ENCODE measurements around the gene FAM83B. TPM values are rescaled to one million over a fixed set of nuclear protein-coding genes. Genes with fewer than 3 reads are reported as not detected.
"Not testable (repeated sequence)": the region's sequence is repeated elsewhere in the genome, so short reads cannot be mapped to it uniquely, and the experiment has no call there.

FAM83B gene
- total RNA-seq, 4 donors from 2014 or later, result 0.26 to 1.0 (median 0.44) TPM

DNA sequence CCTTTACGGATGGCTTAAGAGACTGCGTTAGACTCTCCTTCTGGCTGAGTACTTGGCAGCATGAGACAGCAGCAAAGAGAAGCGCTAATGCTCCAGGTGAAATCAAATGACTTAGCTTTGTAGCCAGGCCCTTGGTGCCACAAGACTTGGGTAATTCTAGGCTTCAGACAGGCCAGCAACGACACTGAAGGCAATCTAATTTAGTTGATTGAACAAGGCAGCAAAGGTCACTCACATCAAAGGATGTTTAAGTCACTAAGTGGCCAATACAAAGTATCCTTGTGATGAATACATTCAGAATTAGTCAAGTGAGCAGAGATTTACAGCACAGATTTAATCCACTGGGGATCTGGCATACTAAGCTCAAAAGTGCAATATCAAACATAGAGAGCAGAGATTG is 113.2 kb downstream of the FAM83B start:
- H3K4me1 ChIP-seq, result no peaks in the 10 kb centered on the region
- no peaks in the 10 kb centered on the region for H3K36me3 ChIP-seq
- no peak for DNase-seq
- no peak overlapping the region for H3K4me3 ChIP-seq
- in situ Hi-C loops (cut with MboI; ENCODE audit: low sequenced_read_pairs in 4 of 4), result no loop called here
- no peak for ATAC-seq
- no peaks in the 10 kb centered on the region for H3K9me3 ChIP-seq
- no peaks in the 10 kb centered on the region for H3K27me3 ChIP-seq
- H3K27ac ChIP-seq, result no peak overlapping the region
- intact Hi-C loops (cut with DNase I; ENCODE audit: low total_unique reads), result no loop called here
- TF ChIP-seq, protein P1, sequence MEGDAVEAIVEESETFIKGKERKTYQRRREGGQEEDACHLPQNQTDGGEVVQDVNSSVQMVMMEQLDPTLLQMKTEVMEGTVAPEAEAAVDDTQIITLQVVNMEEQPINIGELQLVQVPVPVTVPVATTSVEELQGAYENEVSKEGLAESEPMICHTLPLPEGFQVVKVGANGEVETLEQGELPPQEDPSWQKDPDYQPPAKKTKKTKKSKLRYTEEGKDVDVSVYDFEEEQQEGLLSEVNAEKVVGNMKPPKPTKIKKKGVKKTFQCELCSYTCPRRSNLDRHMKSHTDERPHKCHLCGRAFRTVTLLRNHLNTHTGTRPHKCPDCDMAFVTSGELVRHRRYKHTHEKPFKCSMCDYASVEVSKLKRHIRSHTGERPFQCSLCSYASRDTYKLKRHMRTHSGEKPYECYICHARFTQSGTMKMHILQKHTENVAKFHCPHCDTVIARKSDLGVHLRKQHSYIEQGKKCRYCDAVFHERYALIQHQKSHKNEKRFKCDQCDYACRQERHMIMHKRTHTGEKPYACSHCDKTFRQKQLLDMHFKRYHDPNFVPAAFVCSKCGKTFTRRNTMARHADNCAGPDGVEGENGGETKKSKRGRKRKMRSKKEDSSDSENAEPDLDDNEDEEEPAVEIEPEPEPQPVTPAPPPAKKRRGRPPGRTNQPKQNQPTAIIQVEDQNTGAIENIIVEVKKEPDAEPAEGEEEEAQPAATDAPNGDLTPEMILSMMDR (IDR thresholded peaks at IDR 0.05 in 4 of 5, conservative IDR thresholded peaks at IDR 0.05 in 1 of 5), result no peak

DNA sequence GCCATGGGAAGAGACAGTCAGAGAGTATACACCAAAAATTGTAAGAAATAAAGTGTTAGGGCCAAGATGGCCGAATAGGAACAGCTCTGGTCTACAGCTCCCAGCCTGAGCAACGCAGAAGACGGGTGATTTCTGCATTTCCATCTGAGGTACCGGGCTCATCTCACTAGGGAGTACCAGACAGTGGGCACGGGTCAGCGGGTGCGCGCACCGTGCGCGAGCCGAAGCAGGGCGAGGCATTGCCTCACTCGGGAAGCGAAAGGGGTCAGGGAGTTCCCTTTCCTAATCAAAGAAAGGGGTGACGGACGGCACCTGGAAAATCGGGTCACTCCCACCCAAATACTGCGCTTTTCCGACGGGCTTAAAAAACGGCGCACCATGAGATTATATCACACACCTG is 114.8 kb downstream of the FAM83B start:
- H3K27me3 ChIP-seq; DNase-seq; H3K36me3 ChIP-seq; H3K4me3 ChIP-seq; in situ Hi-C loops (cut with MboI; ENCODE audit: low sequenced_read_pairs in 4 of 4); ATAC-seq; H3K4me1 ChIP-seq; H3K27ac ChIP-seq; intact Hi-C loops (cut with DNase I; ENCODE audit: low total_unique reads); H3K9me3 ChIP-seq: not testable (repeated sequence)

GRCh38 chr6:54970337-54970736 is 123.8 kb downstream of the FAM83B start:
- no peaks in the 10 kb centered on the region for H3K9me3 ChIP-seq
- no peak overlapping the region for H3K4me3 ChIP-seq
- intact Hi-C loops (cut with DNase I; ENCODE audit: low total_unique reads), result no loop called here
- in situ Hi-C loops (cut with MboI; ENCODE audit: low sequenced_read_pairs in 4 of 4), result no loop called here
- H3K36me3 ChIP-seq, result no peaks in the 10 kb centered on the region
- peak in 1 of 2 donors; percentile 55 for ATAC-seq
- no peak overlapping the region for H3K27ac ChIP-seq
- TF ChIP-seq, protein P1 (IDR thresholded peaks at IDR 0.05 in 4 of 5, conservative IDR thresholded peaks at IDR 0.05 in 1 of 5), result no peak
- TF ChIP-seq POLR2A (IDR thresholded peaks at IDR 0.05), result no peak
- no peaks in the 10 kb centered on the region for H3K27me3 ChIP-seq
- H3K4me1 ChIP-seq, result no peaks in the 10 kb centered on the region
- DNase-seq, result no peak

GRCh38 chr6:54971825-54972224 is 125.3 kb downstream of the FAM83B start:
- Histone ChIP-seq H3K27me3 (no peaks in the 10 kb centered on the region), H3K4me1 (no peaks in the 10 kb centered on the region), H3K4me3 (no peak overlapping the region), H3K9me3 (no peaks in the 10 kb centered on the region), H3K27ac (no peak overlapping the region), H3K36me3 (no peaks in the 10 kb centered on the region)
- intact Hi-C loops (cut with DNase I; ENCODE audit: low total_unique reads) (no loop called here), in situ Hi-C loops (cut with MboI; ENCODE audit: low sequenced_read_pairs in 4 of 4) (no loop called here)
- DNase-seq, result no peak
- ATAC-seq, result no peak
- TF ChIP-seq, protein P1 (IDR thresholded peaks at IDR 0.05 in 4 of 5, conservative IDR thresholded peaks at IDR 0.05 in 1 of 5), result no peak
- TF ChIP-seq POLR2A (IDR thresholded peaks at IDR 0.05), result no peak

- H3K36me3 ChIP-seq; DNase-seq; H3K9me3 ChIP-seq; H3K4me3 ChIP-seq; ATAC-seq; in situ Hi-C loops (cut with MboI; ENCODE audit: low sequenced_read_pairs in 4 of 4); H3K27me3 ChIP-seq; intact Hi-C loops (cut with DNase I; ENCODE audit: low total_unique reads); H3K4me1 ChIP-seq; H3K27ac ChIP-seq: not testable (repeated sequence)
Observed at GRCh38 chr6:54979161-54979560, 132.6 kb downstream of the FAM83B start.

DNA sequence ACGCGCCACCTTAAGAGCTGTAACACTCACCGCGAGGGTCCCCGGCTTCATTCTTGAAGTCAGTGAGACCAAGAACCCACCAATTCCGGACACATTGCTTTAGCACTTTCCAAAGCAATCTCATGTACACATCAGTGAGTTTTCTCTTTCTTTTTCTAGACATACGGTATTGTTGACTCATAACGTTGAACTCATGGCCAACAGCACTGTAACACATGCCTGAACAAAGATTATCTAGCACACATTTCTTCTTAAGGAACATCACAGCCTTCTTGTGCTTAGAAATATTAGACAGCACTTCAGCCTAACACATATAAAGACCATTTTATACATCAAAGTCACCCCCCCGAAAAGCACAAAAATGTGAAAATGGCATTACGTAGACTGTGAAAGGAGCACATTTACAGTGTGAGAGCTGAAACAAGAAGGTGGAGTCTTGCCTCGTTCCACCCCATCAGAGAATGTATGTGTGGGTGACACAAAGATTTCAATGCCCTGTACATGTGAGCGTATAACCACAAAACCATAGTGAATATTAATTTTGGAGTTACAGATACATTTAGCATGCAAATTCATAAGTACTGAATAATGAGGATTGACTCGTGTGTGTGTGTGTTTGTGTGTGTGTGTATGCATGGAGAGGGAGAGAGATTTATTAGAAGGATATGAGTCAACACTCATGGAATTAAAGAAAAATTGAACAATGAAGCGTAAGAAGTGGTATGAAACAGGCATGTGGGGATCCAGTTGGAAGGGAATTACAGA is 134.1 kb downstream of the FAM83B start:
- TF ChIP-seq, protein P1 (IDR thresholded peaks at IDR 0.05 in 4 of 5, conservative IDR thresholded peaks at IDR 0.05 in 1 of 5), result no peak
- TF ChIP-seq POLR2A (IDR thresholded peaks at IDR 0.05), result no peak

More for the DNA sequence above, 134.1 kb downstream of the FAM83B start:
- Histone ChIP-seq H3K4me1 (no peaks in the 10 kb centered on the region), H3K36me3 (no peaks in the 10 kb centered on the region), H3K27me3 (no peaks in the 10 kb centered on the region), H3K4me3 (no peak overlapping the region), H3K27ac (no peak overlapping the region), H3K9me3 (no peaks in the 10 kb centered on the region)
- in situ Hi-C loops (cut with MboI; ENCODE audit: low sequenced_read_pairs in 4 of 4), result no loop called here
- no peak for DNase-seq
- ATAC-seq, result no peak
- intact Hi-C loops (cut with DNase I; ENCODE audit: low total_unique reads), result no loop called here
